GM12878 (cell line): Measurements from ENCODE around the gene BRICD5. TPM values are rescaled to one million over a fixed set of nuclear protein-coding genes. Genes with fewer than 3 reads are reported as not detected.

Experiments used
- ATAC-seq: fragments of 200-7000 bp; cut with Tn5 transposase; 3 replicates; pipeline ENCODE4 v1.9.1; 2020; ENCODE audit warnings: mild to moderate bottlenecking, moderate library complexity
- BruUV-seq: library from RNA; stranded (reverse); fragments of 400-500 nt; replicated peaks from 2 replicates; lab custom pipeline; 2021; lab: Mats Ljungman, UMichigan
- CTCF ChIA-PET: fragments of 300-600 bp; sonication (Branson Sonifier 250); formaldehyde crosslinking; extraction: SDS; loops from one replicate; lab custom pipeline; 2021; ENCODE audit warnings: inconsistent platforms; lab: Yijun Ruan, JAX
- POLR2A ChIA-PET: fragments of 350-600 bp; formaldehyde crosslinking; extraction: SDS; loops from one replicate; lab custom pipeline; 2021; ENCODE audit warnings: inconsistent platforms; lab: Charles Lee
- RAD21 ChIA-PET: fragments of 300-600 bp; sonication (Branson Sonifier 250); formaldehyde crosslinking; loops from one replicate; lab custom pipeline; 2023; ENCODE audit warnings: antibody characterized with exemption; ENCODE audit not compliant: unreplicated experiment; lab: Charles Lee
- SMC1A ChIA-PET: fragments of 300-600 bp; sonication (Branson Sonifier 250); formaldehyde crosslinking; loops from one replicate; lab custom pipeline; 2023; ENCODE audit not compliant: unreplicated experiment, uncharacterized antibody; lab: Charles Lee
- DNase-seq: peaks from one replicate; pipeline ENCODE4 v3.0.0-alpha.2; 2011; ENCODE audit warnings: low read depth, low spot score
- FAIRE-seq: peaks from 3 replicates; lab custom pipeline; 2011; peaks lifted over from hg19 to GRCh38; lab: Jason Lieb, UNC
- H2AFZ ChIP-seq: 2 replicates; pipeline ENCODE4 v1.6.0; 2011; ENCODE audit warnings: low read depth, low read length, control low read depth; ENCODE audit not compliant: control insufficient read depth
- H3K27ac ChIP-seq: 2 replicates; pipeline ENCODE4 v1.5.1; 2011; ENCODE audit warnings: control low read depth; ENCODE audit not compliant: control insufficient read depth, insufficient read depth
- H3K27me3 ChIP-seq, 2 experiments: replicated peaks in 1 of 2; 2 replicates each; pipeline versions ENCODE4 v1.6.0 to v1.6.1; 2011; ENCODE audit warnings: low read length in 1 of 2; ENCODE audit not compliant: control insufficient read depth in 2 of 2, insufficient read depth in 2 of 2
- H3K36me3 ChIP-seq, 2 experiments: 2 replicates each; pipeline ENCODE4 v1.5.1; 2011; ENCODE audit warnings: low read length in 1 of 2; ENCODE audit not compliant: control insufficient read depth in 2 of 2, insufficient read depth in 2 of 2
- H3K4me1 ChIP-seq: 2 replicates; pipeline ENCODE4 v1.6.1; 2011; ENCODE audit warnings: mild to moderate bottlenecking, low read length, moderate library complexity, mixed read lengths; ENCODE audit not compliant: control insufficient read depth, insufficient read depth
- H3K4me2 ChIP-seq: 2 replicates; pipeline ENCODE4 v1.6.0; 2011; ENCODE audit warnings: control low read depth; ENCODE audit not compliant: control insufficient read depth, insufficient read depth
- H3K4me3 ChIP-seq: fragments of 200-600 bp; sonication (generic); 2 replicates; pipeline ENCODE4 v1.5.1; 2016
- H3K79me2 ChIP-seq: 2 replicates; pipeline ENCODE4 v1.6.0; 2011; ENCODE audit warnings: low read length; ENCODE audit not compliant: control insufficient read depth, insufficient read depth
- H3K9ac ChIP-seq: 2 replicates; pipeline ENCODE4 v1.8.0; 2011; ENCODE audit warnings: low read length, control low read depth, mixed read lengths; ENCODE audit not compliant: control insufficient read depth, insufficient read depth
- H3K9me3 ChIP-seq: replicated peaks from 3 replicates; pipeline ENCODE4 v1.5.1; 2011; ENCODE audit warnings: mild to moderate bottlenecking, low read length; ENCODE audit not compliant: control insufficient read depth, insufficient read depth
- H4K20me1 ChIP-seq: 2 replicates; pipeline ENCODE4 v1.6.0; 2011; ENCODE audit not compliant: control insufficient read depth, insufficient read depth
- CREB1 ChIP-seq: IDR thresholded peaks from 2 replicates; pipeline ENCODE4 v1.6.1; 2012; ENCODE audit warnings: low read depth, mild to moderate bottlenecking, inconsistent platforms
- POU2F2 ChIP-seq: IDR thresholded peaks from 3 replicates; pipeline ENCODE4 v1.6.1; 2011; ENCODE audit warnings: low read depth, mild to moderate bottlenecking, low read length, borderline replicate concordance
- WGBS: methylation state at CpG from one replicate; pipeline ENCODE4 v1.1.6; 2016; ENCODE audit warnings: low lambda C conversion rate; ENCODE audit not compliant: insufficient replicate concordance, insufficient coverage; ENCODE audit errors: missing lambda C conversion rate; 5-methylcytosine and 5-hydroxymethylcytosine counted together
- in situ Hi-C: fragments of 300-500 bp; cut with MboI; formaldehyde crosslinking; loops from 9 replicates; pipeline ENCODE4 v1.14.3; 2018; ENCODE audit warnings: mixed read lengths
- intact Hi-C: fragments of 100-400 bp; cut with micrococcal nuclease; formaldehyde crosslinking; loops from one replicate; pipeline ENCODE4 v1.14.2; 2022; ENCODE audit not compliant: unreplicated experiment
- polyA plus RNA-seq, 11 experiments: library from polyadenylated mRNA; depleted of rRNA in 4 of 11; unstranded in 6 of 11; stranded (reverse) in 5 of 11; fragments of >200 nt; fragmentation: Nextera tagmentation in 4 of 11; fragmentation: Illumina TruSeq in 1 of 11; extraction: Ambion mirVana in 4 of 11; extraction: Trizol in 1 of 11; gene quantifications; 1 replicate in 1 of 11; 2 replicates in 10 of 11; pipeline versions ENCODE4 v1.2.1 to v1.2.3, GENCODE V29; 2011 to 2016; ENCODE audit warnings: inconsistent platforms in 2 of 11, missing spikeins in 2 of 11, low read depth in 1 of 11
- total RNA-seq, 4 experiments: library from RNA; depleted of rRNA in 3 of 4; stranded (reverse); fragments of >200 nt in 3 of 4; fragmentation: Illumina TruSeq in 1 of 4; extraction: Trizol in 1 of 4; gene quantifications; 2 replicates each; pipeline versions ENCODE4 v1.2.1 to v1.2.3, GENCODE V29; 2013 to 2021
- TF ChIP-seq, protein P1 (sequence below): IDR thresholded peaks from 2 replicates; pipeline ENCODE4 v1.6.1; 2011; ENCODE audit warnings: borderline replicate concordance, low read depth, mild to moderate bottlenecking, moderate library complexity, low read length; ENCODE audit not compliant: insufficient read depth, poor library complexity, severe bottlenecking

BRICD5 gene
- total and polyA plus RNA-seq, 10 of the 15 experiments (the other 5 are each of a cell fraction or from before 2014, with no cell fraction given), result 0.58 to 11.6 (median 1.5) TPM; not detected in 1

GRCh38 chr16:2181952-2182351 is 28.7 kb downstream of the BRICD5 start:
- H3K4me2 ChIP-seq, result no peak overlapping the region
- ATAC-seq (no peak), FAIRE-seq (no peak), DNase-seq (no peak)
- ChIA-PET SMC1A (no interaction called here), RAD21 (no interaction called here), POLR2A (no interaction called here), CTCF (no interaction called here)
- no peak overlapping the region for H3K4me3 ChIP-seq
- H4K20me1 ChIP-seq, result no peaks in the 10 kb centered on the region
- peaks cover 0 to under 1% of the 10 kb centered on the region in 2 experiments; a peak in 2 of 4 replicates for H3K36me3 ChIP-seq
- WGBS, result over 99% methylated on average over 19 of the region's 20 CpGs
- H3K9me3 ChIP-seq, result no peaks in the 10 kb centered on the region
- H2AFZ ChIP-seq, result no peak overlapping the region
- no peak overlapping the region for H3K9ac ChIP-seq
- H3K27ac ChIP-seq, result no peak overlapping the region
- TF ChIP-seq, protein P1, sequence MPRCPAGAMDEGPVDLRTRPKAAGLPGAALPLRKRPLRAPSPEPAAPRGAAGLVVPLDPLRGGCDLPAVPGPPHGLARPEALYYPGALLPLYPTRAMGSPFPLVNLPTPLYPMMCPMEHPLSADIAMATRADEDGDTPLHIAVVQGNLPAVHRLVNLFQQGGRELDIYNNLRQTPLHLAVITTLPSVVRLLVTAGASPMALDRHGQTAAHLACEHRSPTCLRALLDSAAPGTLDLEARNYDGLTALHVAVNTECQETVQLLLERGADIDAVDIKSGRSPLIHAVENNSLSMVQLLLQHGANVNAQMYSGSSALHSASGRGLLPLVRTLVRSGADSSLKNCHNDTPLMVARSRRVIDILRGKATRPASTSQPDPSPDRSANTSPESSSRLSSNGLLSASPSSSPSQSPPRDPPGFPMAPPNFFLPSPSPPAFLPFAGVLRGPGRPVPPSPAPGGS, result peak; percentile 83
- TF ChIP-seq CREB1, result no peak
- in situ Hi-C loops (no loop called here), intact Hi-C loops (no loop called here)
- H3K27me3 ChIP-seq, result no peaks in the 10 kb centered on the region; a peak in 1 of 4 replicates
- no peaks in the 10 kb centered on the region for H3K79me2 ChIP-seq
- H3K4me1 ChIP-seq, result no peaks in the 10 kb centered on the region
- BruUV-seq, result no TSS peak

- RAD21 ChIA-PET, result no interaction called here
- POLR2A ChIA-PET, result no interaction called here
- SMC1A ChIA-PET, result no interaction called here
- no peak for FAIRE-seq
- WGBS, result 97% methylated on average over 27 of the region's 46 CpGs
- Histone ChIP-seq H3K27ac (no peak overlapping the region), H3K36me3 (peaks cover 0 to 2% of the 10 kb centered on the region in 2 experiments; a peak in 2 of 4 replicates), H3K79me2 (no peaks in the 10 kb centered on the region), H3K27me3 (no peaks in the 10 kb centered on the region; a peak in 1 of 4 replicates), H3K4me2 (no peak overlapping the region), H3K4me1 (no peaks in the 10 kb centered on the region), H3K9ac (no peak overlapping the region), H2AFZ (no peak overlapping the region), H3K9me3 (no peaks in the 10 kb centered on the region), H4K20me1 (no peaks in the 10 kb centered on the region), H3K4me3 (no peak overlapping the region)
- no peak for DNase-seq
- no TSS peak for BruUV-seq
- CTCF ChIA-PET, result no interaction called here
- intact Hi-C loops (no loop called here), in situ Hi-C loops (no loop called here)
- ATAC-seq, result no peak
- TF ChIP-seq POU2F2, result no peak
Observed at GRCh38 chr16:2180962-2181923, 29.4 kb downstream of the BRICD5 start.
